NCI-H1105 (cell line): Measurements from ENCODE around the gene ANXA11.
"Not testable (repeated sequence)": the region's sequence is repeated elsewhere in the genome, so short reads cannot be mapped to it uniquely, and the experiment has no call there.

ENCODE experiments used
- DNase-seq: peaks from one replicate; lab custom pipeline; 2025; lab: John Stamatoyannopoulos, UW

The ANXA11 gene

GRCh38 chr10:80207768-80208370 is 2.5 kb upstream of the ANXA11 start:
- DNase-seq, result no peak

- no peak for DNase-seq
Measured at GRCh38 chr10:80206277-80206655, 929 bp upstream of the ANXA11 start.

GRCh38 chr10:80204677-80205476 is 460 bp downstream of the ANXA11 start:
- no peak for DNase-seq

- DNase-seq, result no peak
Measured at GRCh38 chr10:80203835-80204676, 1.3 kb downstream of the ANXA11 start.

GRCh38 chr10:80202934-80203834 is 2.2 kb downstream of the ANXA11 start:
- DNase-seq, result no peak

DNA sequence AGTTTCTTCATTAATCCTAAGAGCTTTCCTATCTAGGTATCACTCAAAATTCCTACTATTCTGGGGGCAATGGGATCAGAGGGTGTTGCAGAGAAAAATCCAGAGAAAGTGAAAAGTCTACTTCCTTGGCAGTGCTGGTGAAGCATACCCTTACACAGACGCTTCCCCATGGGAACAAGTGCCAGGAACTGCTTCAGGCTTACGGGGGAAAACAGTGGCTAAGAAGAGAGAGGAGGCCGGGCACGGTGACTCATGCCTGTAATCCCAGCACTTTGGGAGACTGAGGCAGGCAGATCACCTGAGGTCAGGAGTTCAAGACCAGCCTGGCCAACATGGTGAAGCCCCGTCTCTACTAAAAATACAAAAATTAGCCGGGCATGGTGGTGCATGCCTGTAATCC is 2.8 kb downstream of the ANXA11 start:
- not testable (repeated sequence) for DNase-seq

DNA sequence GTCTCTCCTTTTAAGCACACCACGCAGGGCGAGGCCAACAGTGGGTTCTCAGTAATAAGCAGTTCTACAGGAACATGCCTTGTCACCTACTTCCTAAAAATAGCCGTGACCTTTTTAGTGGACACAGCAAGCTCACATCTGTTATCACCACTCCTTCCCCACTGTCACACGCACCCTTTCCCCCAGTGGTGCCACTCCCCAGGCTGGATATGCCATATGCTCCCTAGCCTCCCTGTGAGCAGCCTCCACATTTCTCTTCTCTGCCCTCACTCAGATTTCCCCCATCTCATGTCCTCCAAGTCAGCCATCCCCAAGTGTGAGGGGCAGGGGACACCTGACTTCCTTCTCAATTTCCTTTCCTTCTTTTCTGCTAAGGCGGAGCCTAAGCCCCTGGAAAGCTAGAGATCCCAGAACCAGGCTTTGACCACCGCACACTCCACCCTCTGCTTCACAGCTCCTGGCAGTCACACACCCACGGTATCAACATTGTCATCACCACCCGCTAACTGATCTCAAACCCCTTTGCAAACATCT is 3.7 kb downstream of the ANXA11 start:
- no peak for DNase-seq

GRCh38 chr10:80200687-80201086 is 4.7 kb downstream of the ANXA11 start:
- no peak for DNase-seq

DNA sequence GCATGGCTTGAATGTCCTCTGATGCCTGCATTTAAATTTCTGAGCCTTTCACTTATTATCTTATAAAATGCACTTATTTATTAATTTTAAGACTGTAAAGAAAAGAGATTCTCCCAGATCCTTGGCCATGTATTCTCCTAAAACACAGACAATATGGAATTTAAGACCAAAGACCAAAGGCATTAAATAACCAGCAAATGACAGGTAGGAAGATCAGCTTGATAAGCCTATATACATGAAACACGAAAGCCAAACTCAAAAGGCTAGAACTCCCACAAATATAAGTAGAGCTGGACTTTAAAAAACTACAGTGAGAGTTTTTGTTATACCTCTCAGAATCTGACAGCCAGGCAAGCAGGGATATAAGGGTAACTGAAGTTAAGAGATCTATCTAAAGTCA is 5.1 kb downstream of the ANXA11 start:
- no peak for DNase-seq

DNA sequence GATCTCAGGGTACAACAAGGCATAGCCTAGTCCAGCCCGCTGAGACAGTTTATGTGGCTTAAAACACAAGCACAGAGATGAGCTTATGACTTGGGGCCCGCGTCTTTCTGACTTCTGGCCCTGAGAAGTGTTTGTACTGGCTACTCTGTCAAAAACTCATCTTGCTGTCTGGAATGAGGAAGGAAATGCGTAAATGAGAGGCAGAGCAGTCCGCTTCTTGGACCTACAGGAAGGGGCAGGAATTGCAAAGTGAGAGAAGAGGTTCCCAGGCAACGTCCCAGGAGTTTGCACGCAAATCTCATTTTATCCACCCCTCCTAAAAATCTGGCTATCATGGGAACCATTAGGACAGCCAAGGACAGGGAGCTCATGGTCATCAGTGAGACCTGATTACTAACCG is 5.5 kb downstream of the ANXA11 start:
- no peak for DNase-seq

GRCh38 chr10:80197972-80198916 is 7.1 kb downstream of the ANXA11 start:
- no peak for DNase-seq

- no peak for DNase-seq
Measured at GRCh38 chr10:80196950-80197315, 8.4 kb downstream of the ANXA11 start.

- DNase-seq, result no peak
Measured at GRCh38 chr10:80196270-80196949, 8.9 kb downstream of the ANXA11 start.

- no peak for DNase-seq
Measured at GRCh38 chr10:80195046-80195574, 10.2 kb downstream of the ANXA11 start.

DNA sequence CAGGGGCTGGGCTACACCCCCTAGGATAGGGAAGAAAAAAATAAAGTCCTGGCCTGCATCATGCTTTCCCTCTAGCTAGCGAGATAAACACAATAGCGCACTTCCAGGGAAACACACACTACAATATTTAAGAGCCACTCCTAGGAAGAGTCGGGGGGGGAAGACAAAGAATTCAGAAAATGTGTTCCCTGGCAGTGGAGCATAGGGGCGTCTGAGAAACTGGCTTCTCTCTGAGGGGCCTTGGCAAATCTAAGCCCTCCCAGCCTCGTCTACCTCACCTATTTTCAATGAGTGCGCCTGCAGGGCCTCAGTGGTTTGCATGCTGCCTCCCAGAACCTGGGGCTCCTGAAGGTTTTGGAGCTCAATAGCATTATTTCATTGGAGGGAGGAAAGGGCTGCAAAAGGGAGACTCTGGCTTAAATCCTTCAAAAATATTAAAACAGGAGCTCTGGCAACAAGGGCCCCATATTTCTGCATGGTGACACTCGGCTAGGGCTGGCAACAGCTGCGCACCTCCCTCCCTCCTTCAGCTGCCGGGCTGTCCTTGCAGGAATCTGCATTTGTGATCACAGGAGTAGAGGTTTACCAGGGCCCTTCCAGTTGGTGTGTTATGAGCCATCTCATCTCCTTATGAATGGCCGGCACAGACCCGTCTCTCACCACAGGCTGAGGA is 10.8 kb downstream of the ANXA11 start:
- DNase-seq, result no peak

DNA sequence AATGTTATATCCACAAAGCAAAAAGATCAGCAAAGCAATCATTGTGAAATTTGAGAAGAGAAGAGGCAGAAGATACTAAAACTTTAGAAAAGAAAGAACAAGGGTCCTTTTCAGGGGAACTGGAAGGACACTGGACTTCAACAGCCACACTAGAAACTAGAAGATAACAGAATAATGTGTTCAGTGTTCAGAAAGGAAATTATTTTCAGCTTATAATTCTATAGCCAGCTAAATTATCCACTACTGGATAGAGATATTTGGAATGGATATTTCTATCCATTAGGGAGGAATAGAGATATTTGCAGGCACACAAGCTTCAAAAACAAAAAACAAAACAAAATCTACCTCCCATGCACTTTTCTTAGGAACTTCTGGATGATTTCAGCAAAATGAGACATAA is 12.8 kb downstream of the ANXA11 start:
- DNase-seq, result no peak

GRCh38 chr10:80191589-80192270 is 13.6 kb downstream of the ANXA11 start:
- DNase-seq, result no peak

DNA sequence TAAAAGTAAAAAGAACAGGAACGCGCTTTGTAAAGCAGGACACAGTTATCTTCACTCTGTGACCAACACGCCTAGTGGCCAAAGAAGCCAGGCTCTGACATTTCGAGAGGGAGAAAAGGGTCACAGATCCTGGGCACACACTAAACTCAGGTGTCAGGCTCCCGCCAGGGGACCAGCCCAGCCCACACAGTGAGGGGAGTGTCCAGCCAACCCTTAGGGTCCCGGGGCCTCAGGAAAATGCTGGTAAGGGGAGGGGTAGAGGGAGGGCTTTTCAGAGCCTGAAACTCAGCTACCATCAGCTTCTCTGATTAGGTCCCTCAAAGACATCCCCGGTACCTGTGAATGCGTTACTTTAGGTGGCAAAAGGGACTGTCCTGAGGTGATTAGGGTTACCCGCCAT is 16.6 kb downstream of the ANXA11 start:
- DNase-seq, result no peak
